HepG2 (cell line): ENCODE measurements around the gene JAGN1. TPM values are rescaled to one million over a fixed set of nuclear protein-coding genes. Genes with fewer than 3 reads are reported as not detected.

Experiments
- ATAC-seq: fragments of 200-7000 bp; cut with Tn5 transposase; 3 replicates; pipeline ENCODE4 v1.9.1; 2020; ENCODE audit warnings: mild to moderate bottlenecking, moderate library complexity
- BruUV-seq: library from RNA; stranded (reverse); fragments of 400-500 nt; replicated peaks from 2 replicates; lab custom pipeline; 2021; lab: Mats Ljungman, UMichigan
- CTCF ChIA-PET: fragments of 300-600 bp; formaldehyde crosslinking; extraction: SDS; loops from one replicate; lab custom pipeline; 2021; ENCODE audit warnings: low total read pairs, inconsistent platforms, low intra/inter-chr PET ratio; lab: Yijun Ruan, JAX
- POLR2A ChIA-PET: fragments of 350-600 bp; sonication (Branson Sonifier 250); formaldehyde crosslinking; loops from one replicate; lab custom pipeline; 2020; ENCODE audit warnings: antibody characterized with exemption, inconsistent platforms; lab: Yijun Ruan, JAX
- DNase-seq: peaks from one replicate; pipeline ENCODE4 v3.0.0-alpha.2; 2015; ENCODE audit warnings: low spot score
- FAIRE-seq: peaks from 3 replicates; lab custom pipeline; 2011; peaks lifted over from hg19 to GRCh38; lab: Jason Lieb, UNC
- H2AFZ ChIP-seq: one replicate; pipeline ENCODE4 v1.6.1; 2011; ENCODE audit warnings: low read length, inconsistent platforms
- H3K27ac ChIP-seq: fragments of 300-600 bp; 3 replicates; pipeline ENCODE4 v1.8.0; 2011; ENCODE audit warnings: mixed run types, mild to moderate bottlenecking, mixed read lengths, low read length, inconsistent platforms; ENCODE audit not compliant: insufficient read depth; ENCODE audit errors: extremely low read length
- H3K27me3 ChIP-seq, 2 experiments: fragments of 200-600 bp in 1 of 2; 2 replicates in 1 of 2; 3 replicates in 1 of 2; pipeline versions ENCODE4 v1.6.0 to v1.8.0; 2011; ENCODE audit warnings: low read length in 2 of 2, mild to moderate bottlenecking in 2 of 2, moderate library complexity in 2 of 2, inconsistent platforms in 1 of 2; ENCODE audit not compliant: insufficient read depth in 2 of 2, control insufficient read depth in 1 of 2
- H3K36me3 ChIP-seq, 2 experiments: fragments of 200-600 bp in 1 of 2; replicated peaks in 1 of 2; 2 replicates in 1 of 2; 3 replicates in 1 of 2; pipeline versions ENCODE4 v1.5.1 to v1.8.0; 2011; ENCODE audit warnings: low read length in 2 of 2, inconsistent platforms in 1 of 2; ENCODE audit not compliant: insufficient read depth in 2 of 2, control insufficient read depth in 1 of 2
- H3K4me1 ChIP-seq: 2 replicates; pipeline ENCODE4 v1.5.1; 2012; ENCODE audit warnings: low read length, inconsistent platforms; ENCODE audit not compliant: insufficient read depth
- H3K4me2 ChIP-seq: 2 replicates; pipeline ENCODE4 v1.6.0; 2011; ENCODE audit warnings: low read depth, low read length, inconsistent platforms
- H3K4me3 ChIP-seq, 3 experiments: fragments of 200-600 bp in 1 of 3; sonication (generic), shearing (Covaris generic) in 1 of 3; replicated peaks in 1 of 3; 2 replicates each; pipeline ENCODE4 v1.5.1; 2011 to 2016; ENCODE audit warnings: low read length in 3 of 3, inconsistent platforms in 2 of 3, low read depth in 2 of 3, mild to moderate bottlenecking in 2 of 3, control low read depth in 1 of 3, mixed read lengths in 1 of 3; ENCODE audit not compliant: insufficient read depth in 1 of 3
- H3K79me2 ChIP-seq: one replicate; pipeline ENCODE4 v1.6.1; 2011; ENCODE audit warnings: low read length, inconsistent platforms; ENCODE audit not compliant: insufficient read depth
- H3K9ac ChIP-seq: 2 replicates; pipeline ENCODE4 v1.6.0; 2011; ENCODE audit warnings: mild to moderate bottlenecking, low read depth, low read length, inconsistent platforms; ENCODE audit not compliant: insufficient read depth
- H3K9me3 ChIP-seq: 2 replicates; pipeline ENCODE4 v1.5.1; 2012; ENCODE audit warnings: mild to moderate bottlenecking, low read length
- H4K20me1 ChIP-seq: 2 replicates; pipeline ENCODE4 v1.6.0; 2011; ENCODE audit warnings: inconsistent platforms, mild to moderate bottlenecking, low read length, moderate library complexity; ENCODE audit not compliant: insufficient read depth
- DMTF1 ChIP-seq: sonication (generic); formaldehyde crosslinking; IDR thresholded peaks from 2 replicates; pipeline ENCODE4 v1.4.0; 2020; ENCODE audit warnings: mild to moderate bottlenecking, missing genetic modification reagents
- HOMEZ ChIP-seq: IDR thresholded peaks from 2 replicates; pipeline ENCODE4 v1.6.1; 2016; ENCODE audit warnings: low read depth
- KLF9 ChIP-seq: IDR thresholded peaks from 2 replicates; pipeline ENCODE4 v1.6.1; 2016; ENCODE audit warnings: low read depth
- MED13 ChIP-seq: sonication (generic); formaldehyde crosslinking; IDR thresholded peaks from 2 replicates; pipeline ENCODE4 v1.5.0; 2020; ENCODE audit warnings: missing genetic modification reagents
- NFYC ChIP-seq: IDR thresholded peaks from 2 replicates; pipeline ENCODE4 v1.6.1; 2016; ENCODE audit warnings: missing genetic modification reagents, missing compliant biosample characterization
- TFE3 ChIP-seq: IDR thresholded peaks from 2 replicates; pipeline ENCODE4 v1.6.1; 2016
- U2AF2 ChIP-seq: fragments of 200-400 bp; formaldehyde crosslinking; IDR thresholded peaks from 2 replicates; pipeline ENCODE4 v1.6.1; 2017; ENCODE audit warnings: low read depth, mild to moderate bottlenecking, low read length
- ZBTB26 ChIP-seq: IDR thresholded peaks from 2 replicates; pipeline ENCODE4 v1.6.1; 2016; ENCODE audit warnings: missing compliant biosample characterization, missing genetic modification reagents, borderline replicate concordance
- ZFY ChIP-seq: sonication (generic); formaldehyde crosslinking; IDR thresholded peaks from 2 replicates; pipeline ENCODE4 v1.4.0; 2020; ENCODE audit warnings: missing genetic modification reagents
- ZNF232 ChIP-seq: sonication (generic); formaldehyde crosslinking; IDR thresholded peaks from 2 replicates; pipeline ENCODE4 v1.4.0; 2020; ENCODE audit warnings: missing genetic modification reagents, borderline replicate concordance
- ZNF274 ChIP-seq: sonication (generic); formaldehyde crosslinking; IDR thresholded peaks from 2 replicates; pipeline ENCODE4 v1.5.1; 2020; ENCODE audit warnings: mild to moderate bottlenecking, missing genetic modification reagents
- ZNF616 ChIP-seq: sonication (generic); formaldehyde crosslinking; IDR thresholded peaks from 2 replicates; pipeline ENCODE4 v1.5.0; 2020; ENCODE audit warnings: low read depth, mild to moderate bottlenecking, missing genetic modification reagents
- ZNF770 ChIP-seq: sonication (generic); formaldehyde crosslinking; IDR thresholded peaks from 2 replicates; pipeline ENCODE4 v1.5.0; 2020; ENCODE audit warnings: mild to moderate bottlenecking, missing genetic modification reagents
- ZNF776 ChIP-seq: sonication (generic); formaldehyde crosslinking; IDR thresholded peaks from 2 replicates; pipeline ENCODE4 v1.4.0; 2020; ENCODE audit warnings: mild to moderate bottlenecking, missing genetic modification reagents
- WGBS: methylation state at CpG from one replicate; pipeline ENCODE4 v1.1.6; 2017; ENCODE audit warnings: low lambda C conversion rate; 5-methylcytosine and 5-hydroxymethylcytosine counted together
- in situ Hi-C: cut with HindIII; loops from 2 replicates; pipeline ENCODE4 v1.10.0; 2017; ENCODE audit warnings: low pct_unique_long_range_greater_than_20kb; ENCODE audit not compliant: extremely low pct_ligation_motif_present
- intact Hi-C: fragments of 100-400 bp; cut with micrococcal nuclease; formaldehyde crosslinking; loops from one replicate; pipeline ENCODE4 v1.10.0; 2022; ENCODE audit not compliant: unreplicated experiment
- polyA plus RNA-seq, 8 experiments: library from polyadenylated mRNA; depleted of rRNA in 3 of 8; stranded (reverse) in 7 of 8; unstranded in 1 of 8; fragments of >200 nt; fragmentation: Illumina TruSeq in 4 of 8; extraction: Trizol in 4 of 8; gene quantifications; 2 replicates each; pipeline versions ENCODE4 v1.2.1 to v1.2.3, GENCODE V29; 2011 to 2016; ENCODE audit warnings: low read depth in 4 of 8, missing spikeins in 1 of 8, mixed read lengths in 1 of 8; ENCODE audit not compliant: insufficient read depth in 1 of 8
- total RNA-seq, 5 experiments: library from RNA; depleted of rRNA; stranded (reverse); fragments of >200 nt; fragmentation: Illumina TruSeq; extraction: Trizol; gene quantifications; 2 replicates each; pipeline ENCODE4 v1.2.3, GENCODE V29; 2016; ENCODE audit warnings: low read depth in 1 of 5

The JAGN1 gene
- total and polyA plus RNA-seq, 2 of the 13 experiments (the other 11 are each of a cell fraction or from before 2014, with no cell fraction given), result 49.9 to 50.9 TPM

- H3K4me3 ChIP-seq, result peak overlapping the region; percentile 43 to 77 (median 72)
- 32% methylated on average over 12 of the region's 22 CpGs for WGBS
- peaks cover 45% of the 10 kb centered on the region for H3K4me1 ChIP-seq
- in situ Hi-C loops, result loop anchor here (5.0 kb wide), 1 partner anchor 34 kb away; no protein-coding TSS in a partner anchor
- no TSS peak for BruUV-seq
- H3K27me3 ChIP-seq, result peaks cover 0 to 9% of the 10 kb centered on the region in 2 experiments; a peak in 2 of 5 replicates
- no peaks in the 10 kb centered on the region for H3K79me2 ChIP-seq
- H3K36me3 ChIP-seq, result no peaks in the 10 kb centered on the region
- peak overlapping the region; percentile 80 for H3K4me2 ChIP-seq
- intact Hi-C loops, result loop anchor here (2.0 kb wide), 1 partner anchor 16 kb away; no protein-coding TSS in a partner anchor
- no peak for DNase-seq
- peak overlapping the region; percentile 61; the same call in 1 of the 2 replicates for H3K9ac ChIP-seq
- H4K20me1 ChIP-seq, result no peaks in the 10 kb centered on the region
- peak overlapping the region; percentile 22 for H3K27ac ChIP-seq
- peak; percentile 22 for ATAC-seq
- POLR2A ChIA-PET, result interaction anchor here (1.9 to 6.6 kb wide), 8 partner anchors 16 to 113 kb away, joined by 6 to 153 read pairs (median 26); partner anchors contain the start of genes CIDEC, CRELD1, IL17RC and IL17RE
- H2AFZ ChIP-seq, result no peak overlapping the region
- CTCF ChIA-PET, result interaction anchor here (1.0 to 1.8 kb wide), 4 partner anchors 52 to 84 kb away, joined by 3 to 14 read pairs (median 7); no protein-coding TSS in a partner anchor
- FAIRE-seq, result no peak
- no peaks in the 10 kb centered on the region for H3K9me3 ChIP-seq
- TF ChIP-seq TFE3 (CRISPR knock-in tag), result no peak
- TF ChIP-seq ZNF232 (CRISPR knock-in tag), result no peak
- no peak for TF ChIP-seq MED13 (CRISPR knock-in tag)
- no peak for TF ChIP-seq ZNF616 (CRISPR knock-in tag)
- TF ChIP-seq U2AF2, result no peak
- TF ChIP-seq ZFY (CRISPR knock-in tag), result no peak
- no peak for TF ChIP-seq NFYC
- TF ChIP-seq ZNF274 (CRISPR knock-in tag), result peak; percentile 8; the same call in 1 of the 2 replicates
- no peak for TF ChIP-seq ZNF770 (CRISPR knock-in tag)
- TF ChIP-seq ZBTB26 (CRISPR knock-in tag), result no peak
- TF ChIP-seq DMTF1, result no peak
- no peak for TF ChIP-seq HOMEZ (CRISPR knock-in tag)
- TF ChIP-seq ZNF776, result 0 out of 2 replicates have a peak, but pooled peaks have one; percentile 10
- TF ChIP-seq KLF9 (CRISPR knock-in tag), result no peak
These were observed 27.2 kb upstream of the JAGN1 start for GRCh38 chr3:9863058-9863772.
